Lung (tissue), 12 donors: Measurements from ENCODE around the gene TMEM176B. TPM values are rescaled to one million over a fixed set of nuclear protein-coding genes. Genes with fewer than 3 reads are reported as not detected.

Source experiments
- ATAC-seq: fragments of 200-7000 bp; cut with Tn5 transposase; one replicate; pipeline ENCODE4 v1.9.1; 2020; ENCODE audit warnings: moderate number of reproducible peaks; ENCODE audit not compliant: insufficient read depth, low FRiP score
- DNase-seq, 3 donors: peaks; one replicate each; pipeline ENCODE4 v3.0.0-alpha.2; 2013 to 2017
- H3K27ac ChIP-seq, 2 donors: one replicate each; pipeline ENCODE4 v1.5.1; 2013; ENCODE audit warnings: mild to moderate bottlenecking in 2 of 2, moderate library complexity in 2 of 2, control low read depth in 1 of 2, inconsistent platforms in 1 of 2, low read depth in 1 of 2, low read length in 1 of 2
- H3K27me3 ChIP-seq, 3 donors: one replicate each; pipeline ENCODE4 v1.5.1; 2013; ENCODE audit warnings: low read length in 2 of 3; ENCODE audit not compliant: control insufficient read depth in 3 of 3, insufficient read depth in 3 of 3
- H3K36me3 ChIP-seq, 4 donors: one replicate each; pipeline ENCODE4 v1.5.1; 2013; ENCODE audit warnings: low read length in 4 of 4, mild to moderate bottlenecking in 1 of 4, moderate library complexity in 1 of 4; ENCODE audit not compliant: control insufficient read depth in 4 of 4, insufficient read depth in 4 of 4
- H3K4me1 ChIP-seq, 5 donors: one replicate each; pipeline ENCODE4 v1.5.1; 2013; ENCODE audit warnings: low read length in 5 of 5, mild to moderate bottlenecking in 2 of 5, moderate library complexity in 1 of 5; ENCODE audit not compliant: control insufficient read depth in 5 of 5, insufficient read depth in 5 of 5
- H3K4me3 ChIP-seq: one replicate; pipeline ENCODE4 v1.5.1; 2013; ENCODE audit warnings: mild to moderate bottlenecking, control low read depth, moderate library complexity
- H3K9ac ChIP-seq, 2 donors: one replicate each; pipeline ENCODE4 v1.5.1; 2013; ENCODE audit warnings: low read length in 2 of 2, control low read depth in 1 of 2; ENCODE audit not compliant: insufficient read depth in 1 of 2
- H3K9me3 ChIP-seq, 4 donors: one replicate each; pipeline ENCODE4 v1.5.1; 2013; ENCODE audit warnings: low read length in 3 of 4, mild to moderate bottlenecking in 1 of 4, moderate library complexity in 1 of 4; ENCODE audit not compliant: control insufficient read depth in 4 of 4, insufficient read depth in 3 of 4
- CTCF ChIP-seq: IDR thresholded peaks from 2 replicates; pipeline ENCODE4 v1.5.1; 2012; ENCODE audit warnings: mild to moderate bottlenecking; ENCODE audit errors: control extremely low read depth, extremely low read depth
- WGBS, 2 donors: extraction: QIAGEN DNeasy Blood & Tissue Kit; methylation state at CpG; one replicate each; pipeline ENCODE4 v1.1.7; 2013; 5-methylcytosine and 5-hydroxymethylcytosine counted together
- polyA plus RNA-seq, 2 donors: library from polyadenylated mRNA; stranded (reverse); fragments of 200-250 nt; gene quantifications; one replicate each; pipeline ENCODE4 v1.2.1, GENCODE V29; 2013
- total RNA-seq, 2 donors: library from RNA; depleted of rRNA in 1 of 2; stranded (reverse); fragments of >200 nt in 1 of 2; gene quantifications; one replicate each; pipeline ENCODE4 v1.2.1, GENCODE V29; 2014 to 2021
- donor health status: control.
- donor health status: control.
- donor health status: Bipolar disorder and iron deficiency.
- donor health status: healthy.
- donor health status: DM: yes; HTN: yes; CAD: no.

The TMEM176B gene
- total and polyA plus RNA-seq, 4 donors, result 14.6 to 54.8 (median 38.2) TPM

GRCh38 chr7:150745876-150746275 is 54.3 kb downstream of the TMEM176B start:
- DNase-seq (no peak), ATAC-seq (no peak)
- Histone ChIP-seq H3K9me3 (no peaks in the 10 kb centered on the region), H3K9ac (no peak overlapping the region), H3K4me1 (peaks cover 0 to 9% (median 0%) of the 10 kb centered on the region in 5 donors), H3K27me3 (no peaks in the 10 kb centered on the region), H3K27ac (no peak overlapping the region), H3K4me3 (no peak overlapping the region), H3K36me3 (peaks cover 0 to 18% (median 0%) of the 10 kb centered on the region in 4 donors)
- WGBS, 2 donors, result 85 to 86% methylated on average over 3 of the region's 3 CpGs
- TF ChIP-seq CTCF, result no peak

DNA sequence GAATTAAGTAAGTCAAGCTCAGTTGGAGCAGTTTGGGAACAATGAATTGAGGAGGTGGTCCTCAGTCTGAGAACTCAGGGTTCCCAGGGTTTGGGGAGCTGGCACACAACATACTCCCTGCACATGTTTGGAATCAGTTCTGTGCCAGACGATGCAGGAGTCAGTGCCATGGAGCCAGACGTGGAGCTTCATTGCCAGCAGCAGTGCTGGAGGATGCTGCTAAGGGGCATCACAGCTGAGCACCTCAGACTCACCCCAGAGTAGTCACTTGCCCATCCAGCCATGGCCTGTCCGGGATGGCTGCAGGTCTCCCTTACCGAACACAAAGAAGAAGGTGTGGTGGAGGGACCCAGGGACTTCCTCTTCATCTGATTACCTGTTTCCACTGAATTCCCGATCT is 55.1 kb downstream of the TMEM176B start:
- Histone ChIP-seq H3K9me3 (no peaks in the 10 kb centered on the region), H3K9ac (no peak overlapping the region), H3K4me1 (peaks cover 0 to 9% (median 0%) of the 10 kb centered on the region in 5 donors), H3K27me3 (no peaks in the 10 kb centered on the region), H3K4me3 (no peak overlapping the region), H3K27ac (peak overlapping the region in 1 of 2 donors; percentile 13), H3K36me3 (peaks cover 0 to 18% (median 0%) of the 10 kb centered on the region in 4 donors)
- 70 to 82% methylated on average over 5 of the region's 5 CpGs for WGBS, 2 donors
- ATAC-seq, result no peak
- TF ChIP-seq CTCF, result no peak
- DNase-seq, result no peak

DNA sequence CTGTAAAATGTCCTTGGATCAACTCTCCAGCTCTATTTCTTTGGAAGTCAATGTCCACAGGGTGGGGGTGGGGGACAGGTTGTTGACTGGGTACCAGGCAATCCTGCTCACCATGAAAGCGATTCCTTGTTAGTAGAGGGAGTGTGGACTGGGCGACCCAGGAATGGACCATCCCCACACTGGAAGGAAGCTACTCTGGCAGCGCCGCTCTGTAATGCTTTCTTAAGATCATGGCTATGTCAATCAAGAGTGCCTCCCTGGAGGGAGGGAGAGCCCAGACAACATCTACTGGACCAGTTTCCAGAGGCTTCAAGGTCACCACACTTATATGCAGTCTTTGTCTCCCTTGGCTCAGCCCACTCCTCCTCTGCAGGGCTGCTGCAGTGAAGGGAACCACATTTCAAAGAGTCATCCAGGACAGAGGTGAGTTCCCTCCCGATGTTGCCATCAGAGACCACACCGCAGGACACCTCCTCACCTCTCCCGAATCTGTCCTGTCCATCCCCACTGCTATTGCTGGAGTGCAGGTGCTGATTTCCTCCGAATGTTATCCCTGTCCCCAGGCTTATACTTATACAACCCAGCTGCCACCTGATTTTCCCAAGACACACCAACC is 56.0 kb downstream of the TMEM176B start:
- H3K27ac ChIP-seq, result no peak overlapping the region
- ATAC-seq (no peak), DNase-seq (no peak)
- H3K36me3 ChIP-seq, result peaks cover 0 to 18% (median 0%) of the 10 kb centered on the region in 4 donors
- H3K4me3 ChIP-seq, result no peak overlapping the region
- WGBS, 2 donors, result 68 to 86% methylated on average over 8 of the region's 8 CpGs
- no peak overlapping the region for H3K9ac ChIP-seq
- H3K27me3 ChIP-seq, result no peaks in the 10 kb centered on the region
- peaks cover 0 to 9% (median 0%) of the 10 kb centered on the region in 5 donors for H3K4me1 ChIP-seq
- no peak for TF ChIP-seq CTCF
- no peaks in the 10 kb centered on the region for H3K9me3 ChIP-seq
